H1 (cell line): ENCODE measurements around the gene ITGB2. TPM values are rescaled to one million over a fixed set of nuclear protein-coding genes. Genes with fewer than 3 reads are reported as not detected.

Experiments
- CHD2 ChIP-seq: IDR thresholded peaks from 2 replicates; pipeline ENCODE4 v1.6.1; 2012; ENCODE audit warnings: low read length, improper control_type of control experiment
- FOSL1 ChIP-seq: IDR thresholded peaks from 2 replicates; pipeline ENCODE4 v1.6.1; 2011; ENCODE audit warnings: mild to moderate bottlenecking, low read depth, low read length, moderate library complexity; ENCODE audit not compliant: insufficient read depth
- GABPA ChIP-seq: IDR thresholded peaks from 2 replicates; pipeline ENCODE4 v1.6.1; 2011; ENCODE audit warnings: mild to moderate bottlenecking, low read length, moderate library complexity, borderline replicate concordance; ENCODE audit not compliant: insufficient read depth
- POLR2A ChIP-seq, 2 experiments: IDR thresholded peaks; 1 replicate in 1 of 2; 2 replicates in 1 of 2; pipeline ENCODE4 v1.6.1; 2011; ENCODE audit warnings: low read depth in 2 of 2, low read length in 2 of 2, mild to moderate bottlenecking in 2 of 2; ENCODE audit errors: control extremely low read depth in 1 of 2
- polyA plus RNA-seq, 7 experiments: library from polyadenylated mRNA; depleted of rRNA in 3 of 7; stranded (reverse) in 5 of 7; unstranded in 2 of 7; fragments of >200 nt in 5 of 7; fragments of 200-250 nt in 2 of 7; gene quantifications; 1 replicate in 5 of 7; 2 replicates in 1 of 7; 4 replicates in 1 of 7; pipeline versions ENCODE4 v1.2.1 to v1.2.3, GENCODE V29; 2011 to 2013; ENCODE audit warnings: missing spikeins in 2 of 7, mixed read lengths in 2 of 7
- total RNA-seq: library from RNA; stranded (reverse); fragmentation: NEBNext Ultra II Directional; extraction: Animal tissue kit (Norgen Biotek cat#: 25700); gene quantifications from 2 replicates; pipeline ENCODE4 v1.2.1, GENCODE V29; 2021

The ITGB2 gene
- total and polyA plus RNA-seq, 2 of the 8 experiments (the other 6 are each of a cell fraction or from before 2014, with no cell fraction given), result 0.24 to 0.63 TPM

DNA sequence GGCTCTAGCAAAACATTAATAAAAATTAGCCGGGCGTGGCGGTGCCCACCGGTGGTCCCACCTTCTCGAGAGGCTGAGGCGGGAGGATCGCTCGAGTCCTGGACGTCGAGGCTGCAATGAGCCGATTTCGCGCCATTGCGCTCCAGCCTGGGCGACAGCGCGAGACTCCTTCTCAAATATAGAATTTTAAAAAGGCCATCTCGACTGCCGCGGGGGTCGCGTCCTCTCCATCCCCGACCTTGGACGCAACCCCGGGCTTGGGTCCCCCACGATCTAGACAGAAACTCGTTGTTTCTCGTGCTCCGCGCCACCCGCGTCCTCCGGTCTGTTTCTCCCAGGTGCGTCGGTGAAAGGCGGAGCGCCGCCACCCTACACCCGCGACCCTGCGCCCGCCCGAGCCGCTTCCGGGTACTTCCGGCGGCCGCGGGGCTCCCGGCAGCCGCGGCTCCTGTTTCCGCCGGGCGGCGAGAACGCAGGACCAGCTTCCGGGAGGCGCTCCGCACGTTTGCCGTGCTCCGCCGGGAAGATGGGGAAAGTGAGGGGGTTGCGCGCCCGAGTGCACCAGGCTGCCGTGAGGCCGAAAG lies 18.9 kb upstream of the ITGB2 start, which contains the start of gene SLX9 (continued):
- TF ChIP-seq POLR2A (IDR thresholded peaks at IDR 0.05; ENCODE audit: control extremely low read depth in 1 of 2, low read depth in 2 of 2, low read length in 2 of 2) (peak in 1 of 2 experiments; percentile 78; a peak in 2 of 3 replicates), GABPA (peak; percentile 100), FOSL1 (no peak), CHD2 (peak; percentile 46; the same call in 1 of the 2 replicates)
